Measurements from ENCODE around the gene GOLGA8H. TPM values are rescaled to one million over a fixed set of nuclear protein-coding genes. Genes with fewer than 3 reads are reported as not detected.
"Not testable (repeated sequence)": the region's sequence is repeated elsewhere in the genome, so short reads cannot be mapped to it uniquely, and the experiment has no call there.

Gene GOLGA8H
- total RNA-seq = 1 to 10 TPM in 1 of 2 donors, under 1 TPM in 1; 0.68 to 1.3 TPM

- ATAC-seq (ENCODE audit: insufficient number of reproducible peaks, low FRiP score, low read depth); H3K36me3 ChIP-seq; H3K27me3 ChIP-seq (replicated peaks; ENCODE audit: insufficient read depth); H3K4me3 ChIP-seq; H3K4me1 ChIP-seq (ENCODE audit: control insufficient read depth in 1 of 2, low read depth in 2 of 2); H3K27ac ChIP-seq; H3K9me3 ChIP-seq; DNase-seq (ENCODE audit: low spot score): not testable (repeated sequence)
Measured at GRCh38 chr15:30603796-30604195, at the start of gene GOLGA8H. TSS of gene GOLGA8H (plus strand) at chr15:30604028. CDS start at chr15:30604126, 98 bp downstream.

- ATAC-seq (ENCODE audit: insufficient number of reproducible peaks, low FRiP score, low read depth); H3K9me3 ChIP-seq; DNase-seq (ENCODE audit: low spot score); H3K27ac ChIP-seq; H3K27me3 ChIP-seq (replicated peaks; ENCODE audit: insufficient read depth); H3K4me1 ChIP-seq (ENCODE audit: control insufficient read depth in 1 of 2, low read depth in 2 of 2); H3K36me3 ChIP-seq; H3K4me3 ChIP-seq: not testable (repeated sequence)
- peak; percentile 7 for TF ChIP-seq CTCF (IDR thresholded peaks at IDR 0.05)
Measured at GRCh38 chr15:30566949-30567348, 36.9 kb upstream of the GOLGA8H start.

- DNase-seq (ENCODE audit: low spot score); H3K27me3 ChIP-seq (replicated peaks; ENCODE audit: insufficient read depth); H3K27ac ChIP-seq; H3K9me3 ChIP-seq; H3K36me3 ChIP-seq; H3K4me1 ChIP-seq (ENCODE audit: control insufficient read depth in 1 of 2, low read depth in 2 of 2): not testable (repeated sequence)
- ATAC-seq (ENCODE audit: insufficient number of reproducible peaks, low FRiP score, low read depth) = peak; percentile 60
- peak overlapping the region; percentile 44 for H3K4me3 ChIP-seq
Measured at GRCh38 chr15:30573012-30573491, 30.8 kb upstream of the GOLGA8H start.

- H3K36me3 ChIP-seq; H3K27ac ChIP-seq; H3K4me3 ChIP-seq; H3K9me3 ChIP-seq; DNase-seq (ENCODE audit: low spot score); H3K27me3 ChIP-seq (replicated peaks; ENCODE audit: insufficient read depth); H3K4me1 ChIP-seq (ENCODE audit: control insufficient read depth in 1 of 2, low read depth in 2 of 2); ATAC-seq (ENCODE audit: insufficient number of reproducible peaks, low FRiP score, low read depth): not testable (repeated sequence)
Measured at GRCh38 chr15:30579394-30579970, 24.3 kb upstream of the GOLGA8H start.

DNA sequence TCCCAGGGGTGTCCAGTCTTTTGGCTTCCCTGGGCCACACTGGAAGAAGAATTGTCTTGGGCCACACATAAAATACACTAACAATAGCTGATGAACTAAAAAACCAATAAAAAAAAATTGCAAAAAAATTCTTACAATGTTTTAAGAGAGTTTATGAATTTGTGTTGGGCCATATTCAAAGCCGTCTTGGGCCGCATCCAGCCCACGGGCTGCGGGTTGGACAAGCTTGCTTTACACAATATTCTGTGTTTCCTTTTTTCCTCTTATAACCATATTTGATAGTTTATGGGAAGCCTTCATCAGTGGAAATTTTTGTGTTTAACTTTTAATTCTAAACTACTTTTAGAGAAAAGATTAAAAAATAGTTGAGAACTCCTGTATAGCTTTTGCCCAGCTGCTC is 23.1 kb upstream of the GOLGA8H start:
- not testable (repeated sequence) for H3K36me3 ChIP-seq; ATAC-seq (ENCODE audit: insufficient number of reproducible peaks, low FRiP score, low read depth); H3K4me3 ChIP-seq; H3K9me3 ChIP-seq; H3K27ac ChIP-seq; H3K27me3 ChIP-seq (replicated peaks; ENCODE audit: insufficient read depth); H3K4me1 ChIP-seq (ENCODE audit: control insufficient read depth in 1 of 2, low read depth in 2 of 2); DNase-seq (ENCODE audit: low spot score)

DNA sequence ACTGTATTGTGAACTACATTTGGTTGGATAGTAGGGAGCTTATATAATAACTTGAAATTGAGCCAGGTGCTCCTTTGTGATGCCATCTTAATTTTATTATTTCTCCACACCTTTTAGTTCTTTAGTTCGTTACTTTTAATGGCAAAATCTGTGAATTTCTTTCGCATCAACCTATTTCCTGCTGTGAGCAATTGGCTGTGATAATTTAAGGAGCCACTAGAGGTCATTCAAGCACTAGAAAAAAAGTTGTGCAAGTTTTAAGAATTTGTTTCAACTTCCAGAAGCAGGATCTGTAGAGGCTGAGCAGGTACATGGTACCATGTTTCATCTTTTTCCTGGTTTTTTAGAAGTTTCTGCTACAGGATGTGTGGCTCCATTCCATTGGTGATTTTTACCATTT is 4.9 kb upstream of the GOLGA8H start:
- ATAC-seq (ENCODE audit: insufficient number of reproducible peaks, low FRiP score, low read depth); H3K27me3 ChIP-seq (replicated peaks; ENCODE audit: insufficient read depth); H3K36me3 ChIP-seq; DNase-seq (ENCODE audit: low spot score); H3K4me1 ChIP-seq (ENCODE audit: control insufficient read depth in 1 of 2, low read depth in 2 of 2); H3K4me3 ChIP-seq; H3K27ac ChIP-seq; H3K9me3 ChIP-seq: not testable (repeated sequence)
- peak; percentile 22 for TF ChIP-seq CTCF (IDR thresholded peaks at IDR 0.05)

- not testable (repeated sequence) for ATAC-seq (ENCODE audit: insufficient number of reproducible peaks, low FRiP score, low read depth); H3K9me3 ChIP-seq; H3K4me1 ChIP-seq (ENCODE audit: control insufficient read depth in 1 of 2, low read depth in 2 of 2); H3K27ac ChIP-seq; H3K27me3 ChIP-seq (replicated peaks; ENCODE audit: insufficient read depth); H3K36me3 ChIP-seq; H3K4me3 ChIP-seq; DNase-seq (ENCODE audit: low spot score)
Measured at GRCh38 chr15:30612271-30612670, 8.4 kb downstream of the GOLGA8H start.

DNA sequence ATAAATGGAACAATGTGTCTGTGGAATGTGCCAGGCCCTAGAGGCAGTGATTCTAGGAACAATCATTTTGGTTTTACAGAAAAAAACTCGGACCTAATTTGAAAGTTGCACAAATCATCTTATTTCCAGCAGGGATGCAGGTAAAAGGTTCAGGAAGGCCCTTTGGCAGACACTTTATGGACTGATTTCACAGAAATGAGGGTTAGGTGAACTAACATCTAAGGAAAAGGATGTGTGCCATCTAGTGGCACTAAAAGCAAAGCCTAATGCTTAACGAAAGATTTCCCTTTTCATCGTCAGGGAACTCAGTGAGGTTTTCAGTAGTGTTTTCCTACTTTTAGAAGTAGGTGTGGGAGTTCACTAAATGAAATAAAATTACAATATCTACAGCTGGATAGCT is 17.5 kb downstream of the GOLGA8H start:
- not testable (repeated sequence) for H3K27me3 ChIP-seq (replicated peaks; ENCODE audit: insufficient read depth); H3K36me3 ChIP-seq; H3K9me3 ChIP-seq; DNase-seq (ENCODE audit: low spot score); H3K4me3 ChIP-seq; H3K4me1 ChIP-seq (ENCODE audit: control insufficient read depth in 1 of 2, low read depth in 2 of 2); ATAC-seq (ENCODE audit: insufficient number of reproducible peaks, low FRiP score, low read depth); H3K27ac ChIP-seq
- peak; percentile 25 for TF ChIP-seq CTCF (IDR thresholded peaks at IDR 0.05)

GRCh38 chr15:30625436-30626193 is 21.8 kb downstream of the GOLGA8H start, which contains the start of gene ARHGAP11B:
TSS of gene ARHGAP11B (plus strand) at chr15:30626128.
- peak within 1 kb of the TSS; percentile 76 for H3K4me3 ChIP-seq

GRCh38 chr15:30626194-30626565 is 22.4 kb downstream of the GOLGA8H start:
- not testable (repeated sequence) for H3K27ac ChIP-seq; H3K9me3 ChIP-seq; H3K36me3 ChIP-seq; ATAC-seq (ENCODE audit: insufficient number of reproducible peaks, low FRiP score, low read depth); H3K27me3 ChIP-seq (replicated peaks; ENCODE audit: insufficient read depth); H3K4me1 ChIP-seq (ENCODE audit: control insufficient read depth in 1 of 2, low read depth in 2 of 2); DNase-seq (ENCODE audit: low spot score)
- H3K4me3 ChIP-seq = peak overlapping the region; percentile 76

More at GRCh38 chr15:30625436-30626193, 21.8 kb downstream of the GOLGA8H start, which contains the start of gene ARHGAP11B:
- H3K27ac ChIP-seq = peak within 1 kb of the TSS; percentile 73 to 75
- H3K36me3 ChIP-seq; H3K9me3 ChIP-seq; H3K4me1 ChIP-seq (ENCODE audit: control insufficient read depth in 1 of 2, low read depth in 2 of 2); H3K27me3 ChIP-seq (replicated peaks; ENCODE audit: insufficient read depth): not testable (repeated sequence)
- ATAC-seq (ENCODE audit: insufficient number of reproducible peaks, low FRiP score, low read depth) (peak; percentile 96), DNase-seq (ENCODE audit: low spot score) (peak; percentile 85)

Measured in thoracic aorta (tissue), 2 donors.